ENCODE measurements around the gene NTM.

GRCh38 chr11:132115454-132115853 is 745.0 kb downstream of the NTM start:
- TF ChIP-seq CTCF (conservative IDR thresholded peaks at IDR 0.05 in 1 of 2, IDR thresholded peaks at IDR 0.05 in 1 of 2; ENCODE audit: low read depth in 1 of 2, low read length in 2 of 2) (no peak), EZH2 (IDR thresholded peaks at IDR 0.05; ENCODE audit: low read length, missing control alignments) (no peak)
